H1 (cell line): ENCODE measurements around the gene TAF5.

Experiments
- CREB1 ChIP-seq: IDR thresholded peaks from 2 replicates; pipeline ENCODE4 v1.6.1; 2012; ENCODE audit warnings: inconsistent platforms
- EP300 ChIP-seq, 2 experiments: IDR thresholded peaks; 1 replicate in 1 of 2; 2 replicates in 1 of 2; pipeline ENCODE4 v1.6.1; 2011 to 2012; ENCODE audit warnings: low read depth in 2 of 2, low read length in 2 of 2, mild to moderate bottlenecking in 2 of 2, borderline replicate concordance in 1 of 2, inconsistent platforms in 1 of 2, moderate library complexity in 1 of 2
- EZH2 ChIP-seq: fragments of 200-600 bp; sonication (generic); IDR thresholded peaks from 2 replicates; pipeline ENCODE4 v1.7.1; 2012; ENCODE audit warnings: low read depth, mild to moderate bottlenecking, moderate library complexity, low read length, inconsistent platforms; ENCODE audit not compliant: severe bottlenecking
- MAFK ChIP-seq: IDR thresholded peaks from 2 replicates; pipeline ENCODE4 v1.6.1; 2012; ENCODE audit warnings: low read depth, mild to moderate bottlenecking, improper control_type of control experiment, low read length
- POLR2A ChIP-seq, 2 experiments: IDR thresholded peaks; 1 replicate in 1 of 2; 2 replicates in 1 of 2; pipeline ENCODE4 v1.6.1; 2011; ENCODE audit warnings: low read depth in 2 of 2, low read length in 2 of 2, mild to moderate bottlenecking in 2 of 2; ENCODE audit errors: control extremely low read depth in 1 of 2
- POLR2AphosphoS5 ChIP-seq: IDR thresholded peaks from 2 replicates; pipeline ENCODE4 v1.6.1; 2011; ENCODE audit warnings: low read depth, low read length
- RXRA ChIP-seq: IDR thresholded peaks from 2 replicates; pipeline ENCODE4 v1.6.1; 2011; ENCODE audit warnings: low read depth, mild to moderate bottlenecking, low read length, moderate library complexity; ENCODE audit not compliant: insufficient read depth
- TAF1 ChIP-seq: IDR thresholded peaks from 2 replicates; pipeline ENCODE4 v1.6.1; 2011; ENCODE audit warnings: mild to moderate bottlenecking, low read depth, low read length
- TF ChIP-seq, protein P1 (sequence below), 3 experiments: IDR thresholded peaks; 1 replicate in 2 of 3; 2 replicates in 1 of 3; pipeline versions ENCODE4 v1.5.1 to v1.6.1; 2011; ENCODE audit warnings: low read length in 3 of 3, mild to moderate bottlenecking in 3 of 3, inconsistent platforms in 2 of 3, low read depth in 1 of 3, moderate library complexity in 1 of 3; ENCODE audit not compliant: insufficient read depth in 1 of 3; ENCODE audit errors: control extremely low read depth in 1 of 3

DNA sequence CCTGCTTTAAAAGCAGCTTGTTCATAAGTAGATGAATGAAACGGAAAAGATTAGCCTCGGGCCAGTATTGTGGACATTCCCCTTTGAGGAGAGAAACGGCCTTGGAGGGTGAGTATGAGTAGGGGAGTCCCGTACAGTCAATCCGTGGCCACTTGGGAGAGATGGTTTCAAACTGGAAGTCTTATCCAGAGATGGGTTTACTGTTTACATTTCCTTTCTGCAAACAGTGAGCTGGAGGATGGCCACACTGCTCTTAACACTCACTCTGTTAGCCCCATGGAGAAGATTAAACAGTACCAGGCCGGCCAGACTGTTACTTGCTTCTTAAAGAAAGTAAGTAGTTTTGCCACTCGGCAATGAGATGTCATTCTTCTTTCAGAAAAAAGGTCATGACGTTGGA is 64.1 kb downstream of the TAF5 start:
- TF ChIP-seq CREB1, result no peak
- no peak for TF ChIP-seq MAFK
- no peak for TF ChIP-seq POLR2A (IDR thresholded peaks at IDR 0.05; ENCODE audit: control extremely low read depth in 1 of 2, low read depth in 2 of 2, low read length in 2 of 2)
- TF ChIP-seq POLR2AphosphoS5, result no peak
- TF ChIP-seq, protein P1, sequence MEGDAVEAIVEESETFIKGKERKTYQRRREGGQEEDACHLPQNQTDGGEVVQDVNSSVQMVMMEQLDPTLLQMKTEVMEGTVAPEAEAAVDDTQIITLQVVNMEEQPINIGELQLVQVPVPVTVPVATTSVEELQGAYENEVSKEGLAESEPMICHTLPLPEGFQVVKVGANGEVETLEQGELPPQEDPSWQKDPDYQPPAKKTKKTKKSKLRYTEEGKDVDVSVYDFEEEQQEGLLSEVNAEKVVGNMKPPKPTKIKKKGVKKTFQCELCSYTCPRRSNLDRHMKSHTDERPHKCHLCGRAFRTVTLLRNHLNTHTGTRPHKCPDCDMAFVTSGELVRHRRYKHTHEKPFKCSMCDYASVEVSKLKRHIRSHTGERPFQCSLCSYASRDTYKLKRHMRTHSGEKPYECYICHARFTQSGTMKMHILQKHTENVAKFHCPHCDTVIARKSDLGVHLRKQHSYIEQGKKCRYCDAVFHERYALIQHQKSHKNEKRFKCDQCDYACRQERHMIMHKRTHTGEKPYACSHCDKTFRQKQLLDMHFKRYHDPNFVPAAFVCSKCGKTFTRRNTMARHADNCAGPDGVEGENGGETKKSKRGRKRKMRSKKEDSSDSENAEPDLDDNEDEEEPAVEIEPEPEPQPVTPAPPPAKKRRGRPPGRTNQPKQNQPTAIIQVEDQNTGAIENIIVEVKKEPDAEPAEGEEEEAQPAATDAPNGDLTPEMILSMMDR (IDR thresholded peaks at IDR 0.05; ENCODE audit: control extremely low read depth in 1 of 3, insufficient read depth in 1 of 3, low read depth in 1 of 3, low read length in 3 of 3), result no peak
- TF ChIP-seq EP300 (IDR thresholded peaks at IDR 0.05; ENCODE audit: borderline replicate concordance in 1 of 2, low read depth in 2 of 2, low read length in 2 of 2), result no peak
- TF ChIP-seq EZH2, result no peak
- no peak for TF ChIP-seq RXRA
- no peak for TF ChIP-seq TAF1
